Neutrophil (primary cell): Measurements from ENCODE around the gene AMBP.

Experiments
- H3K27ac ChIP-seq: fragments of 200-600 bp; sonication (generic); 2 replicates; pipeline ENCODE4 v1.5.1; 2016; ENCODE audit warnings: mild to moderate bottlenecking, moderate library complexity
- H3K27me3 ChIP-seq: fragments of 200-600 bp; sonication (generic); 2 replicates; pipeline ENCODE4 v1.6.0; 2016; ENCODE audit warnings: mild to moderate bottlenecking
- H3K36me3 ChIP-seq: fragments of 200-600 bp; sonication (generic); 2 replicates; pipeline ENCODE4 v1.5.1; 2017
- H3K4me1 ChIP-seq, 2 experiments: fragments of 200-600 bp in 1 of 2; sonication (generic) in 1 of 2; 1 replicate in 1 of 2; 2 replicates in 1 of 2; pipeline versions ENCODE4 v1.5.1 to v1.6.1; 2013 to 2016; ENCODE audit warnings: low read depth in 1 of 2, low read length in 1 of 2, mild to moderate bottlenecking in 1 of 2, moderate library complexity in 1 of 2; ENCODE audit not compliant: control insufficient read depth in 1 of 2, insufficient read depth in 1 of 2
- H3K4me3 ChIP-seq, 2 experiments: fragments of 200-600 bp in 1 of 2; sonication (generic) in 1 of 2; 1 replicate in 1 of 2; 2 replicates in 1 of 2; pipeline ENCODE4 v1.5.1; 2013 to 2016; ENCODE audit warnings: low read depth in 1 of 2, low read length in 1 of 2, mild to moderate bottlenecking in 1 of 2, moderate library complexity in 1 of 2
- H3K9me3 ChIP-seq: fragments of 200-600 bp; sonication (generic); 2 replicates; pipeline ENCODE4 v1.5.1; 2016
- TF ChIP-seq, protein P1 (sequence below): fragments of 200-600 bp; sonication (generic); IDR thresholded peaks from 2 replicates; pipeline ENCODE4 v1.5.1; 2016; ENCODE audit warnings: antibody characterized with exemption

AMBP gene

DNA sequence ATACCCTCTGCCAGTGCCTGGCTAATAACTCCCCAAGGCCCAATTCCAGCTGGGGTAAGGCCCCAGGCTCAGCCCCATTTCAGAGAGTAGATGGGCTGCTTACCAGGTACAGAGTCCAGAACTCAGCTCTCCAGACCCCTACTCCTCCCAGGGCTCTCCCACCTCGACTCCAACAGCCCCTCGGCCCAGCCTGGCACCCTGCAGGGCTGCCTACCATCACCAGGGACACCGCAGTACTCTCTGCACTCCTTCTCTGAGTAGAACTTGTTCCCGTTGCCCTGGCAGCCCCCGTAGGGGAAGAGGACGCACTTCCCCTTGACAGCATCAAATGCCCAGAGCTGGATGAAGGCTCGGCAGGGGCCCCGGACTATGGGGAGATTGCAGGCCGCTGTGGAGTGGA, 17.4 kb downstream of the AMBP start:
- H3K27ac ChIP-seq: no peak overlapping the region
- H3K4me1 ChIP-seq: no peaks in the 10 kb centered on the region
- no peaks in the 10 kb centered on the region for H3K36me3 ChIP-seq
- H3K27me3 ChIP-seq: peaks cover 5% of the 10 kb centered on the region
- TF ChIP-seq, protein P1, sequence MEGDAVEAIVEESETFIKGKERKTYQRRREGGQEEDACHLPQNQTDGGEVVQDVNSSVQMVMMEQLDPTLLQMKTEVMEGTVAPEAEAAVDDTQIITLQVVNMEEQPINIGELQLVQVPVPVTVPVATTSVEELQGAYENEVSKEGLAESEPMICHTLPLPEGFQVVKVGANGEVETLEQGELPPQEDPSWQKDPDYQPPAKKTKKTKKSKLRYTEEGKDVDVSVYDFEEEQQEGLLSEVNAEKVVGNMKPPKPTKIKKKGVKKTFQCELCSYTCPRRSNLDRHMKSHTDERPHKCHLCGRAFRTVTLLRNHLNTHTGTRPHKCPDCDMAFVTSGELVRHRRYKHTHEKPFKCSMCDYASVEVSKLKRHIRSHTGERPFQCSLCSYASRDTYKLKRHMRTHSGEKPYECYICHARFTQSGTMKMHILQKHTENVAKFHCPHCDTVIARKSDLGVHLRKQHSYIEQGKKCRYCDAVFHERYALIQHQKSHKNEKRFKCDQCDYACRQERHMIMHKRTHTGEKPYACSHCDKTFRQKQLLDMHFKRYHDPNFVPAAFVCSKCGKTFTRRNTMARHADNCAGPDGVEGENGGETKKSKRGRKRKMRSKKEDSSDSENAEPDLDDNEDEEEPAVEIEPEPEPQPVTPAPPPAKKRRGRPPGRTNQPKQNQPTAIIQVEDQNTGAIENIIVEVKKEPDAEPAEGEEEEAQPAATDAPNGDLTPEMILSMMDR: no peak
- H3K9me3 ChIP-seq: no peaks in the 10 kb centered on the region
- no peak overlapping the region for H3K4me3 ChIP-seq

DNA sequence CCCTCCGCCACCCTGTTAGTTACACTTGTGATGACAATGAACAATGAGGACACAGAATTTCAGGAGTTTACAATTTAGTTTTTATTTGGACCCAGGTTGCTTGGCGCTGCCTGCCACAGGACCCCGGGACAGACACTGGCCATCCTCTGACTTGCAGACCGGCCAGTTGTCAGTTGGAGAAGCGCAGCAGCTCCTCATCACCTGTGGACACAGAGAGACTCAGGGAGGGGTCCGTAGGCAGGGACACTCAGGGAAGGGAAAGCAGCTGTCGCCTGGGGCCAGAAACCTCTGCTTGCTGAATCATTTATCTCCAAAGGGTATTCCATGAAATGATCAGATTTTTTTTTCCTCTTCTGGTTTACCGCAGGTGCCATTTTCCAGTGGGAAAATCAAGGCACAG, 18.0 kb downstream of the AMBP start:
- no peaks in the 10 kb centered on the region for H3K36me3 ChIP-seq
- TF ChIP-seq, protein P1: no peak
- H3K27ac ChIP-seq: no peak overlapping the region
- H3K4me3 ChIP-seq: no peak overlapping the region
- H3K27me3 ChIP-seq: peaks cover 2% of the 10 kb centered on the region
- H3K9me3 ChIP-seq: no peaks in the 10 kb centered on the region
- no peaks in the 10 kb centered on the region for H3K4me1 ChIP-seq

DNA sequence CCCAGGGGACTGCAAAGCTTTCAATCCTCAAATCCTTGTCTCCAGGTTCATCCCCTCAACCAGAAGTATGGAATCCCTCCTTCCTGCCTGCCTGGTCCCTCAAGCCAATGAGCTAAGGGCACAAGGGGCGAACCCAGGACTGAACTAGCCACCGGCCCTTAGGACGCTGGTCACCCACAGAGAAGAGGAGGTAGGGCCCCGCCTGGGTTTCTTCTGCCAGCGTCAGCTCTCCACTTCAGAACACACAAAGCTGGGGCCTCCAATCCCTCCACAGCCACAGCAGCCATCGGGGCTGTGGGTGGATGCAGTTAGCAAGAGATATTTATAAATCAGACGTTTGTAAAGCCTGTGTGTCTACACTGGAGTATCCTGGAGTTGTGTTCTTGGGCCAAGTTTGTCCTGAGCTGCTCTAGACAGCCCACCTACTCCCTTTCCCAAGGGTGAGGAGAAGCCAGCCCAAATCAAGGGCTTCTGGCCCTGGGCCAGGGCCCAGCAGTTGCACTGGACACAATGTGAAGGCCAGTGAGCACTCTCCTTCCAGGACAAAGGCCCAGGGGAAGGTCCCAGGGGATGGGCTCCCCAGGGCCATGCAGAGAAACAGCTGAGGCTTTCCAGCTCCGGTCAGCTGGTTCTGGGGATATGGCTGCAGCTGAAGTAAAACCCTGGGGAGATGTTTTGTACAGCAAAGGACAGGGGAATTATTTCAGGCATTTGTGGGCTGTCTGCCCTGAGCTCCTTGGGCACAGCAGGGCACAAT, 18.9 kb downstream of the AMBP start:
- no peaks in the 10 kb centered on the region for H3K4me1 ChIP-seq
- H3K36me3 ChIP-seq: no peaks in the 10 kb centered on the region
- no peaks in the 10 kb centered on the region for H3K27me3 ChIP-seq
- no peak overlapping the region for H3K27ac ChIP-seq
- TF ChIP-seq, protein P1: no peak
- H3K9me3 ChIP-seq: no peaks in the 10 kb centered on the region
- H3K4me3 ChIP-seq: no peak overlapping the region

DNA sequence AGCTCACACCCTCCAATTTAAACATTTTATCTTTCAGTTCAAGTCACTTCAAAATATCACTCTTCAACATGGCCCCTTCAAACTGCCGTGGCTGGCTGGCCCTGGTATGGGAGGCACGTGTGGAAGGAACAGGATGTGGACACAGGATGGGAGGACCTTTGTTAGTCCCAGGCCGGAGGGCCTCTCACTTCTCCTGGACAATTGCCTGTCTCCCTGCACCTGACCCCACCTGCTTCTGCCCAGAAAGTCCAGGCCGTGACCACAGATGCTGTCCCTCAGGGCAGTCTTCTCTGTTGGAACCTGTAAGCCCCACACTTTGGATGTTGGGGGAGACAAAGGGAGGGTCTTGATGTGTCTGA, 19.4 kb downstream of the AMBP start:
- TF ChIP-seq, protein P1: no peak
- no peaks in the 10 kb centered on the region for H3K27me3 ChIP-seq
- H3K4me3 ChIP-seq: no peak overlapping the region

GRCh38 chr9:114057161-114057885, 20.8 kb downstream of the AMBP start:
- no peaks in the 10 kb centered on the region for H3K9me3 ChIP-seq
- TF ChIP-seq, protein P1: no peak

More for the DNA sequence above, 19.4 kb downstream of the AMBP start:
- H3K27ac ChIP-seq: no peak overlapping the region
- no peaks in the 10 kb centered on the region for H3K36me3 ChIP-seq
- no peaks in the 10 kb centered on the region for H3K4me1 ChIP-seq
- H3K9me3 ChIP-seq: no peaks in the 10 kb centered on the region

More at GRCh38 chr9:114057161-114057885, 20.8 kb downstream of the AMBP start:
- Histone ChIP-seq H3K36me3 (no peaks in the 10 kb centered on the region), H3K27ac (no peak overlapping the region), H3K27me3 (no peaks in the 10 kb centered on the region), H3K4me3 (no peak overlapping the region), H3K4me1 (no peaks in the 10 kb centered on the region)
